HUES6 (cell line): ENCODE measurements around the gene DMRTC2.
"Not testable (repeated sequence)": the region's sequence is repeated elsewhere in the genome, so short reads cannot be mapped to it uniquely, and the experiment has no call there.

Experiments used
- H3K27ac ChIP-seq: 2 replicates; pipeline ENCODE4 v1.7.0; 2013; ENCODE audit warnings: low read depth, mild to moderate bottlenecking, low read length, inconsistent platforms
- H3K27me3 ChIP-seq: 2 replicates; pipeline ENCODE4 v1.6.1; 2013; ENCODE audit warnings: low read length; ENCODE audit not compliant: control insufficient read depth, insufficient read depth
- H3K36me3 ChIP-seq: 2 replicates; pipeline ENCODE4 v1.6.1; 2013; ENCODE audit warnings: low read length; ENCODE audit not compliant: control insufficient read depth, insufficient read depth
- H3K4me1 ChIP-seq: 2 replicates; pipeline ENCODE4 v1.6.1; 2013; ENCODE audit warnings: low read length; ENCODE audit not compliant: control insufficient read depth, insufficient read depth
- H3K4me3 ChIP-seq: 2 replicates; pipeline ENCODE4 v1.5.1; 2013; ENCODE audit warnings: low read depth, low read length
- H3K9ac ChIP-seq: one replicate; pipeline ENCODE4 v1.6.1; 2013; ENCODE audit warnings: mild to moderate bottlenecking, low read length
- H3K9me3 ChIP-seq: 2 replicates; pipeline ENCODE4 v1.6.1; 2013; ENCODE audit warnings: low read depth, low read length; ENCODE audit not compliant: control insufficient read depth, insufficient read depth

Gene DMRTC2

GRCh38 chr19:41871573-41872383 lies 26.9 kb downstream of the DMRTC2 start:
- Histone ChIP-seq H3K4me1 (no peaks in the 10 kb centered on the region), H3K4me3 (no peak overlapping the region)

GRCh38 chr19:41872384-41872774 lies 27.5 kb downstream of the DMRTC2 start:
- Histone ChIP-seq H3K9me3 (no peaks in the 10 kb centered on the region), H3K9ac (no peak overlapping the region), H3K36me3 (peaks cover 47% of the 10 kb centered on the region), H3K27me3 (peaks cover 5% of the 10 kb centered on the region), H3K4me1 (0 out of 2 replicates have a peak, but pooled peaks cover 2% of the 10 kb centered on the region), H3K4me3 (no peak overlapping the region), H3K27ac (no peak overlapping the region)

More at GRCh38 chr19:41871573-41872383, 26.9 kb downstream of the DMRTC2 start:
- Histone ChIP-seq H3K9me3 (no peaks in the 10 kb centered on the region), H3K27me3 (peaks cover under 1% of the 10 kb centered on the region; the same call in 1 of the 2 replicates), H3K36me3 (peaks cover 53% of the 10 kb centered on the region), H3K9ac (no peak overlapping the region), H3K27ac (no peak overlapping the region)

GRCh38 chr19:41872775-41873647 lies 28.2 kb downstream of the DMRTC2 start:
- H3K36me3 ChIP-seq, result peaks cover 41% of the 10 kb centered on the region
- 0 out of 2 replicates have a peak, but pooled peaks cover 2% of the 10 kb centered on the region for H3K4me1 ChIP-seq
- no peak overlapping the region for H3K27ac ChIP-seq
- H3K4me3 ChIP-seq, result no peak overlapping the region
- no peak overlapping the region for H3K9ac ChIP-seq
- H3K27me3 ChIP-seq, result peaks cover 9% of the 10 kb centered on the region
- no peaks in the 10 kb centered on the region for H3K9me3 ChIP-seq

- not testable (repeated sequence) for H3K9ac ChIP-seq, H3K9me3 ChIP-seq, H3K27ac ChIP-seq, H3K4me1 ChIP-seq, H3K4me3 ChIP-seq
- H3K27me3 ChIP-seq, result peaks cover 25% of the 10 kb centered on the region
- H3K36me3 ChIP-seq, result peaks cover 13% of the 10 kb centered on the region
These were observed 31.1 kb downstream of the DMRTC2 start for GRCh38 chr19:41875973-41876372.

- H3K4me1 ChIP-seq, result 0 out of 2 replicates have a peak, but pooled peaks cover 2% of the 10 kb centered on the region
- no peak within 1 kb of the TSS for H3K27ac ChIP-seq
- no peak within 1 kb of the TSS for H3K9ac ChIP-seq
- peaks cover 32% of the 10 kb centered on the region for H3K27me3 ChIP-seq
- 0 out of 2 replicates have a peak, but pooled peaks cover under 1% of the 10 kb centered on the region for H3K36me3 ChIP-seq
- H3K4me3 ChIP-seq, result no peak within 1 kb of the TSS
- no peaks in the 10 kb centered on the region for H3K9me3 ChIP-seq
These were observed 32.3 kb downstream of the DMRTC2 start, which contains the start of gene CD79A for GRCh38 chr19:41876847-41877832. Gene CD79A (plus strand): TSS chr19:41877279. CDS start chr19:41877305, 26 bp downstream.

GRCh38 chr19:41877916-41878905 lies 33.4 kb downstream of the DMRTC2 start:
- H3K27ac ChIP-seq, result no peak overlapping the region
- no peaks in the 10 kb centered on the region for H3K9me3 ChIP-seq
- H3K4me1 ChIP-seq, result 0 out of 2 replicates have a peak, but pooled peaks cover 2% of the 10 kb centered on the region
- no peak overlapping the region for H3K4me3 ChIP-seq
- H3K36me3 ChIP-seq, result no peaks in the 10 kb centered on the region
- peaks cover 41% of the 10 kb centered on the region for H3K27me3 ChIP-seq
- no peak overlapping the region for H3K9ac ChIP-seq

GRCh38 chr19:41879080-41879479 lies 34.2 kb downstream of the DMRTC2 start:
- H3K9me3 ChIP-seq, result no peaks in the 10 kb centered on the region
- no peaks in the 10 kb centered on the region for H3K36me3 ChIP-seq
- H3K4me1 ChIP-seq, result 0 out of 2 replicates have a peak, but pooled peaks cover 2% of the 10 kb centered on the region
- peaks cover 45% of the 10 kb centered on the region for H3K27me3 ChIP-seq
- H3K9ac ChIP-seq, result no peak overlapping the region
- H3K27ac ChIP-seq, result no peak overlapping the region
- H3K4me3 ChIP-seq, result no peak overlapping the region

- no peaks in the 10 kb centered on the region for H3K9me3 ChIP-seq
- peaks cover 4% of the 10 kb centered on the region; the same call in 1 of the 2 replicates for H3K4me1 ChIP-seq
- no peak overlapping the region for H3K4me3 ChIP-seq
- no peaks in the 10 kb centered on the region for H3K36me3 ChIP-seq
- H3K9ac ChIP-seq, result no peak overlapping the region
- peaks cover 45% of the 10 kb centered on the region for H3K27me3 ChIP-seq
- no peak overlapping the region for H3K27ac ChIP-seq
These were observed 35.0 kb downstream of the DMRTC2 start for GRCh38 chr19:41879670-41880328.

- Histone ChIP-seq H3K27ac (no peak overlapping the region), H3K36me3 (no peaks in the 10 kb centered on the region), H3K9me3 (no peaks in the 10 kb centered on the region), H3K4me1 (peaks cover 5% of the 10 kb centered on the region; the same call in 1 of the 2 replicates), H3K9ac (no peak overlapping the region), H3K27me3 (peaks cover 45% of the 10 kb centered on the region), H3K4me3 (no peak overlapping the region)
These were observed 35.5 kb downstream of the DMRTC2 start for GRCh38 chr19:41880329-41880708.
